Ramos (cell line): ENCODE data around the gene TP53TG3E.
"Not testable (repeated sequence)": the region's sequence is repeated elsewhere in the genome, so short reads cannot be mapped to it uniquely, and the experiment has no call there.

Experiments used
- in situ Hi-C: fragments of 300-500 bp; cut with MboI; formaldehyde crosslinking; loops from one replicate; pipeline ENCODE4 v1.14.3; 2022; ENCODE audit warnings: low sequenced_read_pairs; ENCODE audit not compliant: unreplicated experiment

The TP53TG3E gene, protein sequence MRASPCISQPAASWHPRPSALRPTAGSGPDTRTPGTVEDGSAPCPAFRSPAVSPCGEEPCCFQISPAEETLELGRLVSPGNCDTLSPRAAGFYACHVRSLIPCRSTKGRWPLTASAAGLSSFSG

GRCh38 chr16:33304006-33304405, at the start of gene TP53TG3E:
TP53TG3E (plus strand) TSS chr16:33304306; CDS start chr16:33304374, 68 bp downstream.
- in situ Hi-C loops, result not testable (repeated sequence)

DNA sequence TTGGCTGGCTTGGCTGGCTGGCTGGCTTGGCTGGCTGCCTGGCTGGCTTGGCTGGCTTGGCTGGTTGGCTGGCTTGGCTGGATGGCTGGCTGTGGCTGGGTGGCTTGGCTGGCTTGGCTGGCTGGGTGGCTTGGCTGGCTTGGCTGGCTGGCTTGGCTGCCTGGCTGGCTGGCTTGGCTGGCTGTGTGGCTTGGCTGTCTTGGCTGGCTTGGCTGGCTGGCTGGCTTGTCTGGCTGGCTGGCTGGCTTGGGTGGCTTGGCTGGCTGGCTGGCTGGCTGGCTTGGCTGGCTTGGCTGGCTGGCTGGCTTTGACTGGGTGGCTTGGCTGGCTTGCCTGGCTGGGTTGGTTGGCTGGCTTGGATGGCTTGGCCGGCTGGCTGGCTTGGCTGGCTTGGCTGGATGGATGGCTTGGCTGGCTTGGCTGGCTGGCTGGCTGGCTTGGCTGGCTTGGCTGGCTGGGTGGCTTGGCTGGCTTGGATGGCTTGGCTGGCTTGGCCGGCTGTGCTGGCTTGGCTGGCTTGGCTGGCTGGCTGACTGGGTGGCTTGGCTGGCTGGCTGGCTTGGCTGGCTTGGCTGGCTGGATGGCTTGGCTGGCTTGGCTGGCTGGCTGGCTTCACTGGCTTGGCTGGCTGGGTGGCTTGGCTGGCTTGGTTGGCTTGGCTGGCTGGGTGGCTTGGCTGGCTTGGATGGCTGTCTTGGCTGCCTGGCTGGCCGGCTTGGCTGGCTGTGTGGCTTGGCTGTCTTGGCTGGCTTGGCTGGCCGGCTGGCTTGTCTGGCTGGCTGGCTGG, 32.3 kb downstream of the TP53TG3E start:
- in situ Hi-C loops, result not testable (repeated sequence)

DNA sequence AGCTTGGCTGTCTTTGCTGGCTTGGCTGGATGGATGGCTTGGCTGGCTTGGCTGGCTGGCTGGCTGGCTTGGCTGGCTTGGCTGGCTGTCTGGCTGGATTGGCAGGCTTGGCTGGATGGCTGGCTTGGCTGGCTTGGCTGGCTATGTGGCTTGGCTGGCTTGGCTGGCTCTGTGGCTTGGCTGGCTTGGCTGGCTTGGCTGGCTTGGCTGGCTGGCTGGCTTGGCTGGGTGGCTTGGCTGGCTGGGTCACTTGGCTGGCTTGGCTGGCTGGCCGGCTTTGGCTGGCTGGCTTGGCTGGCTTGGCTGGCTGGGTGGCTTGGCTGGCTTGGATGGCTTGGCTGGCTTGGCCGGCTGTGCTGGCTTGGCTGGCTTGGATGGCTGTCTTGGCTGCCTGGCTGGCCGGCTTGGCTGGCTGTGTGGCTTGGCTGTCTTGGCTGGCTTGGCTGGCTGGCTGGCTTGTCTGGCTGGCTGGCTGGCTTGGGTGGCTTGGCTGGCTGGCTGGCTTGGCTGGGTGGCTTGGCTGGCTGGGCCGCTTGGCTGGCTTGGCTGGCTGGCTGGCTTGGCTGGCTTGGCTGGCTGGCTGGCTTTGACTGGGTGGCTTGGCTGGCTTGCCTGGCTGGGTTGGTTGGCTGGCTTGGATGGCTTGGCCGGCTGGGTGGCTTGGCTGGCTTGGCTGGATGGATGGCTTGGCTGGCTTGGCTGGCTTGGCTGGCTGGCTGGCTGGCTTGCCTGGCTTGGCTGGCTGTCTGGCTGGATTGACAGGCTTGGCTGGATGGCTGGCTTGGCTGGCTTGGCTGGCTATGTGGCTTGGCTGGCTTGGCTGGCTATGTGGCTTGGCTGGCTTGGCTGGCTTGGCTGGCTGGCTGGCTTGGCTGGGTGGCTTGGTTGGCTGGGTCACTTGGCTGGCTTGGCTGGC, 33.8 kb downstream of the TP53TG3E start:
- in situ Hi-C loops, result not testable (repeated sequence)

GRCh38 chr16:33338543-33338951, 34.4 kb downstream of the TP53TG3E start:
- in situ Hi-C loops, result not testable (repeated sequence)

- in situ Hi-C loops, result not testable (repeated sequence)
Measured at GRCh38 chr16:33339093-33340061, 35.3 kb downstream of the TP53TG3E start.
